Measurements from ENCODE around the gene OR5H6.
A peak's percentile ranks its signal among the peaks of the same experiment; 100 is the strongest.

Gene OR5H6

DNA sequence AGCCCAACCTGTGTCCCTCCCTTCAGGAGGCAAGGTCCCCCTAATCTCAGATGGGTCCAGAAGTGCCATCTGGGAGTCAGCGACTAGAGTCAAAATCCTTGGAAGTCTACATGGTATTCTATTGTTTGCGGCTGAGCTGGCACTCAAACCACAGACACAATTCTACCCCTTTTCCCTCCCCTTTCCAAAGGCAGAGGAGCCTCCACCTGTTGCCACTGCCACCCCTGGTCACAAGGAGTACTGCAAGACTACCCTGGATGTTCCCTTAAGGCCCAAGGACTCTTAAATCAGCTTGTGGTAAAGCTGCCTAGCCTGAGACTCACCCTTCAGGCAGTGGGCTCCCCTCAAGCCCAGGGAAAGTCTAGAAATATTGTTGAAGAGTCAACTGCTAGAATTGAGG is 4.3 kb upstream of the OR5H6 start:
- peak; percentile 16 for DNase-seq
- TF ChIP-seq EZH2phosphoT487 (IDR thresholded peaks at IDR 0.05; ENCODE audit: low read length) (no peak), EZH2 (optimal IDR thresholded peaks at IDR 0.05; ENCODE audit: low read depth, low read length) (no peak)
- TF ChIP-seq, protein P1, sequence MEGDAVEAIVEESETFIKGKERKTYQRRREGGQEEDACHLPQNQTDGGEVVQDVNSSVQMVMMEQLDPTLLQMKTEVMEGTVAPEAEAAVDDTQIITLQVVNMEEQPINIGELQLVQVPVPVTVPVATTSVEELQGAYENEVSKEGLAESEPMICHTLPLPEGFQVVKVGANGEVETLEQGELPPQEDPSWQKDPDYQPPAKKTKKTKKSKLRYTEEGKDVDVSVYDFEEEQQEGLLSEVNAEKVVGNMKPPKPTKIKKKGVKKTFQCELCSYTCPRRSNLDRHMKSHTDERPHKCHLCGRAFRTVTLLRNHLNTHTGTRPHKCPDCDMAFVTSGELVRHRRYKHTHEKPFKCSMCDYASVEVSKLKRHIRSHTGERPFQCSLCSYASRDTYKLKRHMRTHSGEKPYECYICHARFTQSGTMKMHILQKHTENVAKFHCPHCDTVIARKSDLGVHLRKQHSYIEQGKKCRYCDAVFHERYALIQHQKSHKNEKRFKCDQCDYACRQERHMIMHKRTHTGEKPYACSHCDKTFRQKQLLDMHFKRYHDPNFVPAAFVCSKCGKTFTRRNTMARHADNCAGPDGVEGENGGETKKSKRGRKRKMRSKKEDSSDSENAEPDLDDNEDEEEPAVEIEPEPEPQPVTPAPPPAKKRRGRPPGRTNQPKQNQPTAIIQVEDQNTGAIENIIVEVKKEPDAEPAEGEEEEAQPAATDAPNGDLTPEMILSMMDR (IDR thresholded peaks at IDR 0.05; ENCODE audit: low read length) = peak; percentile 28
- H3K4me2 ChIP-seq (ENCODE audit: low read depth, low read length) = no peak overlapping the region
- H3K36me3 ChIP-seq (replicated peaks; ENCODE audit: insufficient read depth, low read length) = no peaks in the 10 kb centered on the region
- no peak overlapping the region for H3K4me3 ChIP-seq (ENCODE audit: low read length)
- no peaks in the 10 kb centered on the region for H3K79me2 ChIP-seq (ENCODE audit: low read length)
- no peak overlapping the region for H3K9ac ChIP-seq (ENCODE audit: low read length)
- H3K9me3 ChIP-seq (replicated peaks; ENCODE audit: insufficient read depth, low read length) = no peaks in the 10 kb centered on the region
- H3K9me2 ChIP-seq (replicated peaks; ENCODE audit: insufficient read depth, low read length) = no peaks in the 10 kb centered on the region
- H3K4me1 ChIP-seq (ENCODE audit: low read length) = no peaks in the 10 kb centered on the region
- H2AFZ ChIP-seq (ENCODE audit: low read length) = no peak overlapping the region
- H3K27me3 ChIP-seq (replicated peaks; ENCODE audit: insufficient read depth, low read length) = no peaks in the 10 kb centered on the region
- no peak overlapping the region for H3K27ac ChIP-seq (ENCODE audit: low read length)
- H3F3A ChIP-seq (ENCODE audit: insufficient read depth, low read length) = no peaks in the 10 kb centered on the region
- no peaks in the 10 kb centered on the region for H4K20me1 ChIP-seq (ENCODE audit: insufficient read depth, low read length)

DNA sequence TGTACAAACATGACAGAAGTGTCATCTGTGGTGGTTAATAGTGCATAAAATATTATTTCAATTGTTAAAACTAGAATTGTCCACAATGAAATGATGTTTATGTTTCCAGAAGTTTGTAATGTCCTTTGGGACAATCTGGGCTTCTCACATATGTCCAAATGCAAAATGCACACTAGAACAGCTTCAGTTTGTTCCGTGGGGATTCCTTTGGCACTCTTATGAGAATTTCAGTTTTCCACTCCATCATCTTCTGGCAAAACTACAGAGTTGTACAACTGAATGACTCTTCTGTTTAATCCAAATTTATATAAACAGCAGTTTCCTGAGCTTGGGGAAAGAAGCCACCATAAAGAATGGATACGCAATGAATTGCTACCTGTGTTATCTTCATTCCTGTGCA is 2.0 kb upstream of the OR5H6 start:
- no peak overlapping the region for H3K9ac ChIP-seq (ENCODE audit: low read length)
- no peak overlapping the region for H2AFZ ChIP-seq (ENCODE audit: low read length)
- DNase-seq = no peak
- H3K36me3 ChIP-seq (replicated peaks; ENCODE audit: insufficient read depth, low read length) = no peaks in the 10 kb centered on the region
- no peaks in the 10 kb centered on the region for H3K79me2 ChIP-seq (ENCODE audit: low read length)
- H3K4me1 ChIP-seq (ENCODE audit: low read length) = no peaks in the 10 kb centered on the region
- H3K4me3 ChIP-seq (ENCODE audit: low read length) = no peak overlapping the region
- H3K27me3 ChIP-seq (replicated peaks; ENCODE audit: insufficient read depth, low read length) = no peaks in the 10 kb centered on the region
- H3F3A ChIP-seq (ENCODE audit: insufficient read depth, low read length) = no peaks in the 10 kb centered on the region
- no peaks in the 10 kb centered on the region for H3K9me2 ChIP-seq (replicated peaks; ENCODE audit: insufficient read depth, low read length)
- no peaks in the 10 kb centered on the region for H4K20me1 ChIP-seq (ENCODE audit: insufficient read depth, low read length)
- H3K4me2 ChIP-seq (ENCODE audit: low read depth, low read length) = no peak overlapping the region
- no peak overlapping the region for H3K27ac ChIP-seq (ENCODE audit: low read length)
- no peaks in the 10 kb centered on the region for H3K9me3 ChIP-seq (replicated peaks; ENCODE audit: insufficient read depth, low read length)
- no peak for TF ChIP-seq EZH2phosphoT487 (IDR thresholded peaks at IDR 0.05; ENCODE audit: low read length)
- TF ChIP-seq, protein P1 (IDR thresholded peaks at IDR 0.05; ENCODE audit: low read length) = no peak
- no peak for TF ChIP-seq EZH2 (optimal IDR thresholded peaks at IDR 0.05; ENCODE audit: low read depth, low read length)

DNA sequence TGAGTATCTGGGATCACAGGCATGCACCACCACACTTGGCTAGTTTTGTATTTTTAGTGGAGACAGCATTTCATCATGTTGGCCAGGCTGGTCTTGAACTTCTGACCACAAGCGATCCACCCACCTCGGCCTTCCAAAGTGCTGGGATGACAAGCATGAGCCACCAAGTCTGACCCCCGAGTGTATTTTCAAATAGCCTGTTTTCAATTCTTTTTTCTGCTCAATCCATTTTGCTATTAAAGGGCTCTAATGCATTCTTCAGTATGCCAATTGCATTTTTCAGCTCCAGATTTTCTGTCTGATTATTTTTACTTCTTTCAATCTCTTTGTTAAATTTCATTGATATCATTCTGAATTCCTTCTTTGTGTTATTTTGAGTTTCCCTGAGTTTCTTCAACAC is 5.8 kb downstream of the OR5H6 start:
- H3F3A ChIP-seq (ENCODE audit: insufficient read depth, low read length) = no peaks in the 10 kb centered on the region
- no peaks in the 10 kb centered on the region for H3K9me3 ChIP-seq (replicated peaks; ENCODE audit: insufficient read depth, low read length)
- TF ChIP-seq EZH2 (optimal IDR thresholded peaks at IDR 0.05; ENCODE audit: low read depth, low read length) (no peak), EZH2phosphoT487 (IDR thresholded peaks at IDR 0.05; ENCODE audit: low read length) (no peak)
- TF ChIP-seq, protein P1 (IDR thresholded peaks at IDR 0.05; ENCODE audit: low read length) = no peak
- no peak overlapping the region for H3K4me2 ChIP-seq (ENCODE audit: low read depth, low read length)
- no peak overlapping the region for H3K4me3 ChIP-seq (ENCODE audit: low read length)
- H3K27me3 ChIP-seq (replicated peaks; ENCODE audit: insufficient read depth, low read length) = no peaks in the 10 kb centered on the region
- no peak for DNase-seq
- H3K9me2 ChIP-seq (replicated peaks; ENCODE audit: insufficient read depth, low read length) = no peaks in the 10 kb centered on the region
- no peaks in the 10 kb centered on the region for H4K20me1 ChIP-seq (ENCODE audit: insufficient read depth, low read length)
- H2AFZ ChIP-seq (ENCODE audit: low read length) = no peak overlapping the region
- H3K36me3 ChIP-seq (replicated peaks; ENCODE audit: insufficient read depth, low read length) = no peaks in the 10 kb centered on the region
- no peaks in the 10 kb centered on the region for H3K79me2 ChIP-seq (ENCODE audit: low read length)
- H3K9ac ChIP-seq (ENCODE audit: low read length) = no peak overlapping the region
- no peaks in the 10 kb centered on the region for H3K4me1 ChIP-seq (ENCODE audit: low read length)
- H3K27ac ChIP-seq (ENCODE audit: low read length) = no peak overlapping the region
